Astrocyte of the spinal cord (primary cell): ENCODE results near the gene RPAIN.

Source experiments
- DNase-seq: peaks from one replicate; pipeline ENCODE4 v3.0.0; 2011; ENCODE audit warnings: low read depth, low spot score
- H3K4me3 ChIP-seq: 2 replicates; pipeline ENCODE4 v1.5.1; 2011; ENCODE audit warnings: low read depth, mild to moderate bottlenecking, low read length, moderate library complexity
- CTCF ChIP-seq: IDR thresholded peaks from 2 replicates; pipeline ENCODE4 v1.5.1; 2012; ENCODE audit warnings: low read depth, mild to moderate bottlenecking, low read length, inconsistent platforms
- in situ Hi-C: cut with HindIII; loops from 2 replicates; pipeline ENCODE4 v1.10.0; 2017; ENCODE audit warnings: low sequenced_read_pairs

RPAIN gene

GRCh38 chr17:5410594-5411272 lies 9.2 kb upstream of the RPAIN start:
- no peak overlapping the region for H3K4me3 ChIP-seq
- in situ Hi-C loops, result no loop called here

GRCh38 chr17:5413682-5414081 lies 6.3 kb upstream of the RPAIN start:
- peak; percentile 88 for DNase-seq
- TF ChIP-seq CTCF, result no peak
- in situ Hi-C loops, result no loop called here
- H3K4me3 ChIP-seq, result no peak overlapping the region

More at GRCh38 chr17:5410594-5411272, 9.2 kb upstream of the RPAIN start:
- DNase-seq, result no peak
- TF ChIP-seq CTCF, result no peak

GRCh38 chr17:5416901-5417300 lies 3.1 kb upstream of the RPAIN start:
- DNase-seq, result no peak
- in situ Hi-C loops, result no loop called here
- H3K4me3 ChIP-seq, result no peak overlapping the region
- no peak for TF ChIP-seq CTCF

- peak overlapping the region; percentile 89 for H3K4me3 ChIP-seq
- TF ChIP-seq CTCF, result no peak
- in situ Hi-C loops, result no loop called here
- no peak for DNase-seq
Measured at GRCh38 chr17:5418858-5419355, 1.1 kb upstream of the RPAIN start.

- H3K4me3 ChIP-seq, result peak within 1 kb of the TSS; percentile 89
- DNase-seq, result peak; percentile 99
- in situ Hi-C loops, result no loop called here
- no peak for TF ChIP-seq CTCF
Measured at GRCh38 chr17:5419356-5419958, 525 bp upstream of the RPAIN start, which contains the start of gene NUP88. Gene NUP88, minus strand, starts transcription at chr17:5419662. Its CDS starts 12 bp downstream, at chr17:5419650.

- no peak for TF ChIP-seq CTCF
- no peak overlapping the region for H3K4me3 ChIP-seq
- peak; percentile 56 for DNase-seq
- in situ Hi-C loops, result no loop called here
Measured at GRCh38 chr17:5422505-5422904, 2.5 kb downstream of the RPAIN start.
